HepG2 (cell line): ENCODE measurements around the gene TCF19. TPM values are rescaled to one million over a fixed set of nuclear protein-coding genes. Genes with fewer than 3 reads are reported as not detected.

Experiments used
- CEBPG ChIP-seq: IDR thresholded peaks from 2 replicates; pipeline ENCODE4 v1.6.1; 2016
- EHMT2 ChIP-seq: fragments of 200-600 bp; sonication (generic); IDR thresholded peaks from 2 replicates; pipeline ENCODE4 v1.7.0; 2017; ENCODE audit warnings: antibody characterized with exemption, low read depth, low read length, borderline replicate concordance
- FOXA1 ChIP-seq, 2 experiments: fragments of 450-650 bp in 1 of 2; sonication (generic) in 1 of 2; formaldehyde crosslinking in 1 of 2; IDR thresholded peaks; 2 replicates each; pipeline versions ENCODE4 v1.4.0 to v1.6.1; 2016 to 2020; ENCODE audit warnings: missing genetic modification reagents in 1 of 2
- FOXP1 ChIP-seq, 2 experiments: fragments of 450-650 bp in 1 of 2; IDR thresholded peaks; 2 replicates each; pipeline ENCODE4 v1.6.1; 2017 to 2018; ENCODE audit warnings: antibody characterized with exemption in 1 of 2
- IRF2 ChIP-seq: IDR thresholded peaks from 2 replicates; pipeline ENCODE4 v1.6.1; 2018; ENCODE audit warnings: missing genetic modification reagents, missing compliant biosample characterization
- NCOA5 ChIP-seq: sonication (generic); formaldehyde crosslinking; IDR thresholded peaks from 2 replicates; pipeline ENCODE4 v1.4.0; 2020; ENCODE audit warnings: missing genetic modification reagents
- NFE2 ChIP-seq: sonication (generic); formaldehyde crosslinking; IDR thresholded peaks from 2 replicates; pipeline ENCODE4 v1.4.0; 2020; ENCODE audit warnings: missing genetic modification reagents
- NFIB ChIP-seq: sonication (generic); formaldehyde crosslinking; IDR thresholded peaks from 2 replicates; pipeline ENCODE4 v1.9.0; 2021; ENCODE audit warnings: missing genetic modification reagents, mild to moderate bottlenecking, borderline replicate concordance
- NKX3-1 ChIP-seq: sonication (generic); formaldehyde crosslinking; IDR thresholded peaks from 2 replicates; pipeline ENCODE4 v1.5.0; 2020; ENCODE audit warnings: missing genetic modification reagents
- NR2C2 ChIP-seq: sonication (generic); formaldehyde crosslinking; IDR thresholded peaks from 2 replicates; pipeline ENCODE4 v1.4.0; 2020; ENCODE audit warnings: missing genetic modification reagents, mild to moderate bottlenecking, moderate library complexity, borderline replicate concordance
- NR2F1 ChIP-seq, 2 experiments: fragments of 450-650 bp in 1 of 2; formaldehyde crosslinking in 1 of 2; IDR thresholded peaks; 2 replicates each; pipeline versions ENCODE4 v1.5.0 to v1.6.1; 2016 to 2020; ENCODE audit warnings: mild to moderate bottlenecking in 1 of 2, missing compliant biosample characterization in 1 of 2, missing genetic modification reagents in 1 of 2, moderate library complexity in 1 of 2
- NR3C1 ChIP-seq: sonication (generic); formaldehyde crosslinking; IDR thresholded peaks from 2 replicates; pipeline ENCODE4 v1.4.0; 2020; ENCODE audit warnings: missing genetic modification reagents
- PHF20 ChIP-seq: sonication (generic); formaldehyde crosslinking; IDR thresholded peaks from 2 replicates; pipeline ENCODE4 v1.5.0; 2020; ENCODE audit warnings: mild to moderate bottlenecking, missing genetic modification reagents
- REL ChIP-seq: sonication (generic); formaldehyde crosslinking; conservative IDR thresholded peaks from 2 replicates; pipeline ENCODE4 v1.8.0; 2022; ENCODE audit warnings: mild to moderate bottlenecking, missing genetic modification reagents, moderate library complexity
- RELA ChIP-seq: sonication (generic); formaldehyde crosslinking; IDR thresholded peaks from 2 replicates; pipeline ENCODE4 v1.4.0; 2020; ENCODE audit warnings: missing genetic modification reagents
- SIX1 ChIP-seq: sonication (generic); formaldehyde crosslinking; IDR thresholded peaks from 2 replicates; pipeline ENCODE4 v1.4.0; 2020; ENCODE audit warnings: missing genetic modification reagents, borderline replicate concordance
- SKI ChIP-seq: fragments of 450-650 bp; IDR thresholded peaks from one replicate; pipeline ENCODE4 v1.6.1; 2018; ENCODE audit warnings: mild to moderate bottlenecking; ENCODE audit not compliant: partially characterized antibody
- SMARCE1 ChIP-seq: fragments of 450-650 bp; IDR thresholded peaks from 2 replicates; pipeline ENCODE4 v1.6.1; 2017; ENCODE audit warnings: borderline replicate concordance
- STAT5B ChIP-seq: sonication (generic); formaldehyde crosslinking; IDR thresholded peaks from 2 replicates; pipeline ENCODE4 v1.4.0; 2020; ENCODE audit warnings: missing genetic modification reagents
- ZFP1 ChIP-seq: IDR thresholded peaks from 2 replicates; pipeline ENCODE4 v1.6.1; 2016
- ZNF20 ChIP-seq: sonication (generic); formaldehyde crosslinking; IDR thresholded peaks from 2 replicates; pipeline ENCODE4 v1.4.0; 2020; ENCODE audit warnings: mild to moderate bottlenecking, moderate library complexity, missing genetic modification reagents
- ZNF550 ChIP-seq: sonication (generic); formaldehyde crosslinking; IDR thresholded peaks from 2 replicates; pipeline ENCODE4 v1.4.0; 2020; ENCODE audit warnings: mild to moderate bottlenecking, missing genetic modification reagents, borderline replicate concordance
- ZNF556 ChIP-seq: sonication (generic); formaldehyde crosslinking; IDR thresholded peaks from 2 replicates; pipeline ENCODE4 v1.4.0; 2020; ENCODE audit warnings: mild to moderate bottlenecking, missing genetic modification reagents, borderline replicate concordance
- ZNF766 ChIP-seq: sonication (generic); formaldehyde crosslinking; IDR thresholded peaks from 2 replicates; pipeline ENCODE4 v1.5.0; 2020; ENCODE audit warnings: missing genetic modification reagents, borderline replicate concordance
- ZNF772 ChIP-seq: sonication (generic); formaldehyde crosslinking; IDR thresholded peaks from 2 replicates; pipeline ENCODE4 v1.5.0; 2020; ENCODE audit warnings: mild to moderate bottlenecking, missing genetic modification reagents
- polyA plus RNA-seq, 8 experiments: library from polyadenylated mRNA; depleted of rRNA in 3 of 8; stranded (reverse) in 7 of 8; unstranded in 1 of 8; fragments of >200 nt; fragmentation: Illumina TruSeq in 4 of 8; extraction: Trizol in 4 of 8; gene quantifications; 2 replicates each; pipeline versions ENCODE4 v1.2.1 to v1.2.3, GENCODE V29; 2011 to 2016; ENCODE audit warnings: low read depth in 4 of 8, missing spikeins in 1 of 8, mixed read lengths in 1 of 8; ENCODE audit not compliant: insufficient read depth in 1 of 8
- total RNA-seq, 5 experiments: library from RNA; depleted of rRNA; stranded (reverse); fragments of >200 nt; fragmentation: Illumina TruSeq; extraction: Trizol; gene quantifications; 2 replicates each; pipeline ENCODE4 v1.2.3, GENCODE V29; 2016; ENCODE audit warnings: low read depth in 1 of 5
- TF ChIP-seq, protein P1 (sequence below): IDR thresholded peaks from 2 replicates; pipeline ENCODE4 v1.6.1; 2012; ENCODE audit warnings: low read depth, low read length, improper control_type of control experiment
- TF ChIP-seq, protein P2 (sequence below): sonication (generic); formaldehyde crosslinking; IDR thresholded peaks from 2 replicates; pipeline ENCODE4 v1.4.0; 2020; ENCODE audit warnings: missing genetic modification reagents, borderline replicate concordance

Gene TCF19
- total and polyA plus RNA-seq, 2 of the 13 experiments (the other 11 are each of a cell fraction or from before 2014, with no cell fraction given): 4.9 to 22.2 TPM

DNA sequence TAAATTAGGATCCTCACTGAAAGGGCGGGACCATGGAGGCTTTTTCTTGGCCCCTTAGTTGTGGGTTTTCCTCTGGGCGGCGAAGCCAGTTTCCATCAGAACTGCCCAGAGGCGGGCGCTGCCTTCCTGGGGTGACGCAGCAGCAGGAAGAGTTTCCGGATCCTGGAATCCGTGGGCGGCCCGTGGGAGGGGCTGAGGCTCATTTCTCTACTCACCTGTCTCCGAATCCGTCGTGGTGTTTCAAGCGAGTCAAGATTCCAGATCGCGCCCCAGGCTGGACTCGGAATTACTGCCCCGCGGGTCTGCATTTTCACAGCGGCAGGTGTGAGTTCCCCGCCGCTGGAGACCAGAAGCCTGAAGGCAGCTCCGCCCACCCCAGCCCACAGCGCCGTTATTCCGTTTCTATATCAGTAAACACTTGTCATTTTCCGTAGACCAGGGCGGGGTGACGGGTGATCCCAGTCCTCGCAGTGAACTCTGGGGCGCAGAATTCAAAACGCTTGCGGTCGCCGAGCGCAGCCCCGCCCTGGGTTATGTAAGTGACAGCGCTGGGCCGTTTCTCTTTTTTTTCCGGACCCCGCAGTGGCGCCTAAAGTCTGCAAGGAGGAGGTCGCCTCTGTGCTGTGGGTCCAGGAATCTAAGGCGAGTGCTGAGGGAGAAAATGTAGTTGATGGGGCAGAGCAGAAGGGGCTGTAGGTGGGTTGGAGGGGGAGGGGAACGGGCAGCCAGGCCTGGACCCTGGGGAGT, 39.3 kb downstream of the TCF19 start (continued):
- TF ChIP-seq FOXP1 (IDR thresholded peaks at IDR 0.05): no peak
- peak; percentile 19; the same call in 1 of the 2 replicates for TF ChIP-seq FOXP1 (CRISPR knock-in tag; IDR thresholded peaks at IDR 0.05)
- no peak for TF ChIP-seq ZNF20 (CRISPR knock-in tag)
- TF ChIP-seq ZNF772 (CRISPR knock-in tag): no peak
- no peak for TF ChIP-seq CEBPG (CRISPR knock-in tag)
- TF ChIP-seq ZNF550 (CRISPR knock-in tag): no peak
- TF ChIP-seq RELA (CRISPR knock-in tag): no peak
- no peak for TF ChIP-seq SIX1
- peak; percentile 64; the same call in 1 of the 2 replicates for TF ChIP-seq NR2C2 (CRISPR knock-in tag)
- TF ChIP-seq ZNF556 (CRISPR knock-in tag): no peak
- TF ChIP-seq SKI: peak; percentile 47
- TF ChIP-seq EHMT2: no peak; the same call in 1 of the 2 replicates
- no peak for TF ChIP-seq NFIB (CRISPR knock-in tag)
- no peak for TF ChIP-seq NFE2 (CRISPR knock-in tag)
- TF ChIP-seq REL (CRISPR knock-in tag): peak; percentile 76; the same call in 1 of the 2 replicates
- TF ChIP-seq NR2F1 (CRISPR knock-in tag; IDR thresholded peaks at IDR 0.05): no peak
- TF ChIP-seq, protein P1, sequence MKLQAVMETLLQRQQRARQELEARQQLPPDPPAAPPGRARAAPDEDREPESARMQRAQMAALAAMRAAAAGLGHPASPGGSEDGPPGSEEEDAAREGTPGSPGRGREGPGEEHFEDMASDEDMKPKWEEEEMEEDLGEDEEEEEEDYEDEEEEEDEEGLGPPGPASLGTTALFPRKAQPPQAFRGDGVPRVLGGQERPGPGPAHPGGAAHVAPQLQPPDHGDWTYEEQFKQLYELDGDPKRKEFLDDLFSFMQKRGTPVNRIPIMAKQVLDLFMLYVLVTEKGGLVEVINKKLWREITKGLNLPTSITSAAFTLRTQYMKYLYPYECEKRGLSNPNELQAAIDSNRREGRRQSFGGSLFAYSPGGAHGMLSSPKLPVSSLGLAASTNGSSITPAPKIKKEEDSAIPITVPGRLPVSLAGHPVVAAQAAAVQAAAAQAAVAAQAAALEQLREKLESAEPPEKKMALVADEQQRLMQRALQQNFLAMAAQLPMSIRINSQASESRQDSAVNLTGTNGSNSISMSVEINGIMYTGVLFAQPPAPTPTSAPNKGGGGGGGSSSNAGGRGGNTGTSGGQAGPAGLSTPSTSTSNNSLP: peak; percentile 8; the same call in 1 of the 2 replicates
- TF ChIP-seq ZFP1 (CRISPR knock-in tag): no peak
- TF ChIP-seq IRF2 (CRISPR knock-in tag): no peak
- TF ChIP-seq STAT5B (CRISPR knock-in tag): no peak
- TF ChIP-seq SMARCE1: no peak
- no peak for TF ChIP-seq FOXA1 (IDR thresholded peaks at IDR 0.05)
- no peak for TF ChIP-seq FOXA1 (CRISPR knock-in tag; IDR thresholded peaks at IDR 0.05)
- TF ChIP-seq NR3C1 (CRISPR knock-in tag): no peak
- no peak for TF ChIP-seq NKX3-1 (CRISPR knock-in tag)
- TF ChIP-seq, protein P2, sequence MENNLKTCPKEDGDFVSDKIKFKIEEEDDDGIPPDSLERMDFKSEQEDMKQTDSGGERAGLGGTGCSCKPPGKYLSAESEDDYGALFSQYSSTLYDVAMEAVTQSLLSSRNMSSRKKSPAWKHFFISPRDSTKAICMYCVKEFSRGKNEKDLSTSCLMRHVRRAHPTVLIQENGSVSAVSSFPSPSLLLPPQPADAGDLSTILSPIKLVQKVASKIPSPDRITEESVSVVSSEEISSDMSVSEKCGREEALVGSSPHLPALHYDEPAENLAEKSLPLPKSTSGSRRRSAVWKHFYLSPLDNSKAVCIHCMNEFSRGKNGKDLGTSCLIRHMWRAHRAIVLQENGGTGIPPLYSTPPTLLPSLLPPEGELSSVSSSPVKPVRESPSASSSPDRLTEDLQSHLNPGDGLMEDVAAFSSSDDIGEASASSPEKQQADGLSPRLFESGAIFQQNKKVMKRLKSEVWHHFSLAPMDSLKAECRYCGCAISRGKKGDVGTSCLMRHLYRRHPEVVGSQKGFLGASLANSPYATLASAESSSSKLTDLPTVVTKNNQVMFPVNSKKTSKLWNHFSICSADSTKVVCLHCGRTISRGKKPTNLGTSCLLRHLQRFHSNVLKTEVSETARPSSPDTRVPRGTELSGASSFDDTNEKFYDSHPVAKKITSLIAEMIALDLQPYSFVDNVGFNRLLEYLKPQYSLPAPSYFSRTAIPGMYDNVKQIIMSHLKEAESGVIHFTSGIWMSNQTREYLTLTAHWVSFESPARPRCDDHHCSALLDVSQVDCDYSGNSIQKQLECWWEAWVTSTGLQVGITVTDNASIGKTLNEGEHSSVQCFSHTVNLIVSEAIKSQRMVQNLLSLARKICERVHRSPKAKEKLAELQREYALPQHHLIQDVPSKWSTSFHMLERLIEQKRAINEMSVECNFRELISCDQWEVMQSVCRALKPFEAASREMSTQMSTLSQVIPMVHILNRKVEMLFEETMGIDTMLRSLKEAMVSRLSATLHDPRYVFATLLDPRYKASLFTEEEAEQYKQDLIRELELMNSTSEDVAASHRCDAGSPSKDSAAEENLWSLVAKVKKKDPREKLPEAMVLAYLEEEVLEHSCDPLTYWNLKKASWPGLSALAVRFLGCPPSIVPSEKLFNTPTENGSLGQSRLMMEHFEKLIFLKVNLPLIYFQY (CRISPR knock-in tag): no peak
- TF ChIP-seq NCOA5 (CRISPR knock-in tag): no peak
- no peak for TF ChIP-seq PHF20 (CRISPR knock-in tag)
- TF ChIP-seq ZNF766 (CRISPR knock-in tag): no peak; the same call in 1 of the 2 replicates
